ENCODE results near the gene RCBTB1.

DNA sequence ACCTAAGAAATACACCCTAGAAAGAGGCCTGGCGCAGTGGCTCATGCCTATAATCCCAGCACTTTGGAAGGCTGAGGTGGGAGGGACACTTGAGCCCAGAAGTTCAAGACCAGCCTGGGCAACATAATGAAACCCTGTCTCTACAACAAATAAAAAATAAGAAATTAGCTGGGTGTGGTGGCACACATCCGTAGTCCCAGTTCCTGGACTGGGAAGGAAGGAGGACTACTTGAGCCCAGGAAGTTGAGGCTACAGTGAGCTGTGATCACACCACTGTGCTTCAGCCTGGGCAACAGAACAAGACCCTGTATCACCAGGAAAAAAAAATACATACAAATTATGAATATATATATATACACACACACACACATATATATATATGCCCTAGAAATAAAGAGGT, 47.0 kb downstream of the RCBTB1 start:
- no peak for TF ChIP-seq POLR2A (IDR thresholded peaks at IDR 0.05)
- TF ChIP-seq, protein P1, sequence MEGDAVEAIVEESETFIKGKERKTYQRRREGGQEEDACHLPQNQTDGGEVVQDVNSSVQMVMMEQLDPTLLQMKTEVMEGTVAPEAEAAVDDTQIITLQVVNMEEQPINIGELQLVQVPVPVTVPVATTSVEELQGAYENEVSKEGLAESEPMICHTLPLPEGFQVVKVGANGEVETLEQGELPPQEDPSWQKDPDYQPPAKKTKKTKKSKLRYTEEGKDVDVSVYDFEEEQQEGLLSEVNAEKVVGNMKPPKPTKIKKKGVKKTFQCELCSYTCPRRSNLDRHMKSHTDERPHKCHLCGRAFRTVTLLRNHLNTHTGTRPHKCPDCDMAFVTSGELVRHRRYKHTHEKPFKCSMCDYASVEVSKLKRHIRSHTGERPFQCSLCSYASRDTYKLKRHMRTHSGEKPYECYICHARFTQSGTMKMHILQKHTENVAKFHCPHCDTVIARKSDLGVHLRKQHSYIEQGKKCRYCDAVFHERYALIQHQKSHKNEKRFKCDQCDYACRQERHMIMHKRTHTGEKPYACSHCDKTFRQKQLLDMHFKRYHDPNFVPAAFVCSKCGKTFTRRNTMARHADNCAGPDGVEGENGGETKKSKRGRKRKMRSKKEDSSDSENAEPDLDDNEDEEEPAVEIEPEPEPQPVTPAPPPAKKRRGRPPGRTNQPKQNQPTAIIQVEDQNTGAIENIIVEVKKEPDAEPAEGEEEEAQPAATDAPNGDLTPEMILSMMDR (IDR thresholded peaks at IDR 0.05): no peak

Data from thyroid gland (tissue), 4 donors.